HepG2 (cell line): ENCODE results near the gene GPATCH2. TPM values are rescaled to one million over a fixed set of nuclear protein-coding genes. Genes with fewer than 3 reads are reported as not detected.

Source experiments
- ATAC-seq: fragments of 200-7000 bp; cut with Tn5 transposase; 3 replicates; pipeline ENCODE4 v1.9.1; 2020; ENCODE audit warnings: mild to moderate bottlenecking, moderate library complexity
- BruUV-seq: library from RNA; stranded (reverse); fragments of 400-500 nt; replicated peaks from 2 replicates; lab custom pipeline; 2021; lab: Mats Ljungman, UMichigan
- CTCF ChIA-PET: fragments of 300-600 bp; formaldehyde crosslinking; extraction: SDS; loops from one replicate; lab custom pipeline; 2021; ENCODE audit warnings: low total read pairs, inconsistent platforms, low intra/inter-chr PET ratio; lab: Yijun Ruan, JAX
- POLR2A ChIA-PET: fragments of 350-600 bp; sonication (Branson Sonifier 250); formaldehyde crosslinking; loops from one replicate; lab custom pipeline; 2020; ENCODE audit warnings: antibody characterized with exemption, inconsistent platforms; lab: Yijun Ruan, JAX
- DNase-seq: peaks from one replicate; pipeline ENCODE4 v3.0.0-alpha.2; 2015; ENCODE audit warnings: low spot score
- FAIRE-seq: peaks from 3 replicates; lab custom pipeline; 2011; peaks lifted over from hg19 to GRCh38; lab: Jason Lieb, UNC
- H2AFZ ChIP-seq: one replicate; pipeline ENCODE4 v1.6.1; 2011; ENCODE audit warnings: low read length, inconsistent platforms
- H3K27ac ChIP-seq: fragments of 300-600 bp; 3 replicates; pipeline ENCODE4 v1.8.0; 2011; ENCODE audit warnings: mixed run types, mild to moderate bottlenecking, mixed read lengths, low read length, inconsistent platforms; ENCODE audit not compliant: insufficient read depth; ENCODE audit errors: extremely low read length
- H3K27me3 ChIP-seq, 2 experiments: fragments of 200-600 bp in 1 of 2; 2 replicates in 1 of 2; 3 replicates in 1 of 2; pipeline versions ENCODE4 v1.6.0 to v1.8.0; 2011; ENCODE audit warnings: low read length in 2 of 2, mild to moderate bottlenecking in 2 of 2, moderate library complexity in 2 of 2, inconsistent platforms in 1 of 2; ENCODE audit not compliant: insufficient read depth in 2 of 2, control insufficient read depth in 1 of 2
- H3K36me3 ChIP-seq, 2 experiments: fragments of 200-600 bp in 1 of 2; replicated peaks in 1 of 2; 2 replicates in 1 of 2; 3 replicates in 1 of 2; pipeline versions ENCODE4 v1.5.1 to v1.8.0; 2011; ENCODE audit warnings: low read length in 2 of 2, inconsistent platforms in 1 of 2; ENCODE audit not compliant: insufficient read depth in 2 of 2, control insufficient read depth in 1 of 2
- H3K4me1 ChIP-seq: 2 replicates; pipeline ENCODE4 v1.5.1; 2012; ENCODE audit warnings: low read length, inconsistent platforms; ENCODE audit not compliant: insufficient read depth
- H3K4me2 ChIP-seq: 2 replicates; pipeline ENCODE4 v1.6.0; 2011; ENCODE audit warnings: low read depth, low read length, inconsistent platforms
- H3K4me3 ChIP-seq, 3 experiments: fragments of 200-600 bp in 1 of 3; sonication (generic), shearing (Covaris generic) in 1 of 3; replicated peaks in 1 of 3; 2 replicates each; pipeline ENCODE4 v1.5.1; 2011 to 2016; ENCODE audit warnings: low read length in 3 of 3, inconsistent platforms in 2 of 3, low read depth in 2 of 3, mild to moderate bottlenecking in 2 of 3, control low read depth in 1 of 3, mixed read lengths in 1 of 3; ENCODE audit not compliant: insufficient read depth in 1 of 3
- H3K79me2 ChIP-seq: one replicate; pipeline ENCODE4 v1.6.1; 2011; ENCODE audit warnings: low read length, inconsistent platforms; ENCODE audit not compliant: insufficient read depth
- H3K9ac ChIP-seq: 2 replicates; pipeline ENCODE4 v1.6.0; 2011; ENCODE audit warnings: mild to moderate bottlenecking, low read depth, low read length, inconsistent platforms; ENCODE audit not compliant: insufficient read depth
- H3K9me3 ChIP-seq: 2 replicates; pipeline ENCODE4 v1.5.1; 2012; ENCODE audit warnings: mild to moderate bottlenecking, low read length
- H4K20me1 ChIP-seq: 2 replicates; pipeline ENCODE4 v1.6.0; 2011; ENCODE audit warnings: inconsistent platforms, mild to moderate bottlenecking, low read length, moderate library complexity; ENCODE audit not compliant: insufficient read depth
- CEBPB ChIP-seq: IDR thresholded peaks from 2 replicates; pipeline ENCODE4 v1.6.1; 2011; ENCODE audit warnings: low read depth, low read length, improper control_type of control experiment, borderline replicate concordance
- FOSL2 ChIP-seq: sonication (generic); formaldehyde crosslinking; IDR thresholded peaks from 2 replicates; pipeline ENCODE4 v1.4.0; 2020; ENCODE audit warnings: missing genetic modification reagents
- HIVEP1 ChIP-seq: sonication (generic); formaldehyde crosslinking; IDR thresholded peaks from 2 replicates; pipeline ENCODE4 v1.4.0; 2020; ENCODE audit warnings: mild to moderate bottlenecking, missing genetic modification reagents
- HNRNPL ChIP-seq: fragments of 200-400 bp; formaldehyde crosslinking; IDR thresholded peaks from 2 replicates; pipeline ENCODE4 v1.6.1; 2017; ENCODE audit warnings: mild to moderate bottlenecking, low read depth, low read length
- NFIC ChIP-seq: IDR thresholded peaks from 2 replicates; pipeline ENCODE4 v1.6.1; 2012; ENCODE audit warnings: mild to moderate bottlenecking, low read length, inconsistent platforms
- POLR2AphosphoS2 ChIP-seq: IDR thresholded peaks from 2 replicates; pipeline ENCODE4 v1.6.1; 2011; ENCODE audit warnings: low read depth, low read length, improper control_type of control experiment
- REXO4 ChIP-seq: sonication (generic); formaldehyde crosslinking; IDR thresholded peaks from 2 replicates; pipeline ENCODE4 v1.8.0; 2022; ENCODE audit warnings: missing genetic modification reagents, mild to moderate bottlenecking, borderline replicate concordance
- SP1 ChIP-seq, 2 experiments: fragments of 450-650 bp in 1 of 2; sonication (generic) in 1 of 2; formaldehyde crosslinking in 1 of 2; IDR thresholded peaks; 2 replicates each; pipeline versions ENCODE4 v1.4.0 to v1.6.1; 2016 to 2020; ENCODE audit warnings: missing genetic modification reagents in 1 of 2
- SRF ChIP-seq: IDR thresholded peaks from 2 replicates; pipeline ENCODE4 v1.6.1; 2011; ENCODE audit warnings: mild to moderate bottlenecking, low read depth, low read length, moderate library complexity
- TMF1 ChIP-seq: sonication (generic); formaldehyde crosslinking; IDR thresholded peaks from 2 replicates; pipeline ENCODE4 v1.8.1; 2022; ENCODE audit warnings: low read depth, missing genetic modification reagents
- ZNF33B ChIP-seq: sonication (generic); formaldehyde crosslinking; IDR thresholded peaks from 2 replicates; pipeline ENCODE4 v1.5.1; 2020; ENCODE audit warnings: mild to moderate bottlenecking, missing genetic modification reagents
- ZNF550 ChIP-seq: sonication (generic); formaldehyde crosslinking; IDR thresholded peaks from 2 replicates; pipeline ENCODE4 v1.4.0; 2020; ENCODE audit warnings: mild to moderate bottlenecking, missing genetic modification reagents, borderline replicate concordance
- WGBS: methylation state at CpG from one replicate; pipeline ENCODE4 v1.1.6; 2017; ENCODE audit warnings: low lambda C conversion rate; 5-methylcytosine and 5-hydroxymethylcytosine counted together
- in situ Hi-C: cut with HindIII; loops from 2 replicates; pipeline ENCODE4 v1.10.0; 2017; ENCODE audit warnings: low pct_unique_long_range_greater_than_20kb; ENCODE audit not compliant: extremely low pct_ligation_motif_present
- intact Hi-C: fragments of 100-400 bp; cut with micrococcal nuclease; formaldehyde crosslinking; loops from one replicate; pipeline ENCODE4 v1.10.0; 2022; ENCODE audit not compliant: unreplicated experiment
- polyA plus RNA-seq, 8 experiments: library from polyadenylated mRNA; depleted of rRNA in 3 of 8; stranded (reverse) in 7 of 8; unstranded in 1 of 8; fragments of >200 nt; fragmentation: Illumina TruSeq in 4 of 8; extraction: Trizol in 4 of 8; gene quantifications; 2 replicates each; pipeline versions ENCODE4 v1.2.1 to v1.2.3, GENCODE V29; 2011 to 2016; ENCODE audit warnings: low read depth in 4 of 8, missing spikeins in 1 of 8, mixed read lengths in 1 of 8; ENCODE audit not compliant: insufficient read depth in 1 of 8
- total RNA-seq, 5 experiments: library from RNA; depleted of rRNA; stranded (reverse); fragments of >200 nt; fragmentation: Illumina TruSeq; extraction: Trizol; gene quantifications; 2 replicates each; pipeline ENCODE4 v1.2.3, GENCODE V29; 2016; ENCODE audit warnings: low read depth in 1 of 5

The GPATCH2 gene
- total and polyA plus RNA-seq, 2 of the 13 experiments (the other 11 are each of a cell fraction or from before 2014, with no cell fraction given) = 3.5 to 15.7 TPM

DNA sequence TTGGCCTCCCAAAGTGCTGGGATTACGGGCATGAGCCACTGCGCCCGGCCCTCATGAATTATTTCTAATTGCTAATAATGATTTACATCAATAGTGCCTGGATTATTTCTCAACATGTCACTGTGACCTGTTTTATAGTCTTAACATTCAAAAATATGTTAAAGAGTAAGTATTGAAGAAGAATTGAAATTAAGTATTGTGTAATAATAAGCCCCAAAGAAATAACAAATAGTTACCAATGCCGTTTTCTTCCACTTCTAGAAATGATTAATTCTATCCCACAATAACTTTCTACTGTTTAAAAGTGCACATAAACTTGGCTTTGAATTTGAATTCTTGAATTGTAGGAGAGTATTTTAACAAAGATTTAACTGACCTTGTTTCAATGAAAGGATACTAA, 19.8 kb upstream of the GPATCH2 start:
- Histone ChIP-seq H3K79me2 (no peaks in the 10 kb centered on the region), H3K9me3 (no peaks in the 10 kb centered on the region), H3K9ac (no peak overlapping the region), H3K4me3 (no peak overlapping the region), H3K4me1 (no peaks in the 10 kb centered on the region), H3K4me2 (no peak overlapping the region), H3K27ac (no peak overlapping the region), H2AFZ (no peak overlapping the region), H4K20me1 (no peaks in the 10 kb centered on the region), H3K36me3 (no peaks in the 10 kb centered on the region), H3K27me3 (no peaks in the 10 kb centered on the region)
- TF ChIP-seq NFIC = no peak
- no peak for TF ChIP-seq HNRNPL
- no peak for TF ChIP-seq REXO4 (CRISPR knock-in tag)
- no peak for TF ChIP-seq ZNF33B
- no peak for TF ChIP-seq HIVEP1 (CRISPR knock-in tag)
- TF ChIP-seq POLR2AphosphoS2 = no peak
- no peak for TF ChIP-seq TMF1 (CRISPR knock-in tag)
- no peak for TF ChIP-seq ZNF550 (CRISPR knock-in tag)
- 57% methylated on average over 4 of the region's 4 CpGs for WGBS
- in situ Hi-C loops = no loop called here
- BruUV-seq = no TSS peak
- ChIA-PET CTCF (no interaction called here), POLR2A (no interaction called here)
- ATAC-seq (no peak), DNase-seq (no peak), FAIRE-seq (no peak)
- intact Hi-C loops = no loop called here

GRCh38 chr1:217647791-217648190, 16.9 kb upstream of the GPATCH2 start:
- CTCF ChIA-PET = no interaction called here
- POLR2A ChIA-PET = no interaction called here

More at GRCh38 chr1:217647791-217648190, 16.9 kb upstream of the GPATCH2 start:
- BruUV-seq = no TSS peak
- 42% methylated on average over 13 of the region's 13 CpGs for WGBS
- H3K36me3 ChIP-seq = no peaks in the 10 kb centered on the region
- H3K9me3 ChIP-seq = no peaks in the 10 kb centered on the region
- no peak overlapping the region for H3K27ac ChIP-seq
- H4K20me1 ChIP-seq = no peaks in the 10 kb centered on the region
- H2AFZ ChIP-seq = no peak overlapping the region
- no peak overlapping the region for H3K4me3 ChIP-seq
- in situ Hi-C loops (no loop called here), intact Hi-C loops (no loop called here)
- H3K4me2 ChIP-seq = no peak overlapping the region
- DNase-seq (no peak), FAIRE-seq (no peak), ATAC-seq (no peak)
- H3K79me2 ChIP-seq = no peaks in the 10 kb centered on the region
- H3K27me3 ChIP-seq = no peaks in the 10 kb centered on the region
- H3K9ac ChIP-seq = no peak overlapping the region
- no peaks in the 10 kb centered on the region for H3K4me1 ChIP-seq
- no peak for TF ChIP-seq SP1 (IDR thresholded peaks at IDR 0.05)
- TF ChIP-seq SP1 (CRISPR knock-in tag; IDR thresholded peaks at IDR 0.05) = no peak
- no peak for TF ChIP-seq SRF
- TF ChIP-seq FOSL2 (CRISPR knock-in tag) = peak; percentile 30; the same call in 1 of the 2 replicates
- peak; percentile 43; the same call in 1 of the 2 replicates for TF ChIP-seq CEBPB
